Caki2 (cell line): ENCODE results near the gene ANKS1A. TPM values are rescaled to one million over a fixed set of nuclear protein-coding genes. Genes with fewer than 3 reads are reported as not detected.

Experiments used
- DNase-seq: peaks from one replicate; pipeline ENCODE4 v3.0.0-alpha.2; 2015; ENCODE audit warnings: low read depth
- in situ Hi-C: cut with HindIII; loops from 2 replicates; pipeline ENCODE4 v1.10.0; 2016; ENCODE audit warnings: low sequenced_read_pairs, low pct_unique_long_range_greater_than_20kb, mixed read lengths
- total RNA-seq: library from RNA; depleted of rRNA; stranded (reverse); fragments of >200 nt; shearing (Covaris generic); gene quantifications from 2 replicates; pipeline ENCODE4 v1.2.3, GENCODE V29; 2014; ENCODE audit warnings: low replicate concordance

The ANKS1A gene
- total RNA-seq, 1 experiment from 2014 or later, result 15.2 TPM

DNA sequence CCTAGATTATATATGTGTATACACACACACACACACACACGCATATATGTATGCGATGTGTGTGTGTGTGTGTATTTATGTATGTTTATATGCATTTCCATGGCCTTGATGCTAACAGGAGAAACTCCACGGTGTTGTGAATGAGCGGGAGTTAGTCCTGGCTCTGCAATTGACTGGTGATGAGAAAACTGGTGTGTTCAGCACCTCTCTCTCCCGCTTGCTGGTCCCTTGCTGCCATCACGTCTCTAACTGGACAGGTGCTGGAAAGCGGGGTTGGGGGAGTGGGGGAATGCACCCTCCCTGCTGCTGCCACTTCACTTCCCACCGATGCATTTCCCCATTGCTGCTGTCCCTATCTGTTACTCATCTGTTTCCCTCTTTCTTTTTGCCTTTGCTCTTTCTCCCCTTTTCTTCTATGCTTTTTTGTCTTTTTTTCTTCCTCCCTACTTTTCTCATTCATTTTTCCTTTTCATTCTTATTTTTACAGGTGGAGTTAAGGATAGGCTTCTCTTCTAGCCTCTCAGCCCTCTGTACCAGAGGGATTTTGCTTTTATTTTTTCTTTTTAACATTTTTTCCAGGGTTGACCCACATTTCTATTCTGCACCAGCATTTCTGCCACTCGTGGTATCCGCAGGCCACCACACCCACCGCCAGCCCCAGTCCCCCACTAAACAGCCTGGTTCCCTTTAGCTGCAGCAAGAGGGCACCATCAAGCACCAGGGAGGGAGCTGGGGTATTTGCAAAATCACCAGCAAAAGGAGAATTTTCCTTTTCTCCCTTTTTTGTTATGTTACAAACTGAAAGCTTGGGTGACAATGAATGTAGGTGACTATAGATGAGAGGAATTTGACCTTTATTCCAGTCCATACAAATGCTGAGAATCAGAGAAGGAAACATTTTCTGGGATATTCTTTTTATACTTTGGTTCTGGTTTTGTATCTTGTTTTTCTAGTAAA is 136.5 kb downstream of the ANKS1A start:
- DNase-seq, result no peak
- in situ Hi-C loops, result no loop called here

- in situ Hi-C loops, result no loop called here
- DNase-seq, result no peak
Observed at GRCh38 chr6:35026434-35027222, 137.6 kb downstream of the ANKS1A start.

- in situ Hi-C loops, result no loop called here
Observed at GRCh38 chr6:35027807-35028206, 138.8 kb downstream of the ANKS1A start.

DNA sequence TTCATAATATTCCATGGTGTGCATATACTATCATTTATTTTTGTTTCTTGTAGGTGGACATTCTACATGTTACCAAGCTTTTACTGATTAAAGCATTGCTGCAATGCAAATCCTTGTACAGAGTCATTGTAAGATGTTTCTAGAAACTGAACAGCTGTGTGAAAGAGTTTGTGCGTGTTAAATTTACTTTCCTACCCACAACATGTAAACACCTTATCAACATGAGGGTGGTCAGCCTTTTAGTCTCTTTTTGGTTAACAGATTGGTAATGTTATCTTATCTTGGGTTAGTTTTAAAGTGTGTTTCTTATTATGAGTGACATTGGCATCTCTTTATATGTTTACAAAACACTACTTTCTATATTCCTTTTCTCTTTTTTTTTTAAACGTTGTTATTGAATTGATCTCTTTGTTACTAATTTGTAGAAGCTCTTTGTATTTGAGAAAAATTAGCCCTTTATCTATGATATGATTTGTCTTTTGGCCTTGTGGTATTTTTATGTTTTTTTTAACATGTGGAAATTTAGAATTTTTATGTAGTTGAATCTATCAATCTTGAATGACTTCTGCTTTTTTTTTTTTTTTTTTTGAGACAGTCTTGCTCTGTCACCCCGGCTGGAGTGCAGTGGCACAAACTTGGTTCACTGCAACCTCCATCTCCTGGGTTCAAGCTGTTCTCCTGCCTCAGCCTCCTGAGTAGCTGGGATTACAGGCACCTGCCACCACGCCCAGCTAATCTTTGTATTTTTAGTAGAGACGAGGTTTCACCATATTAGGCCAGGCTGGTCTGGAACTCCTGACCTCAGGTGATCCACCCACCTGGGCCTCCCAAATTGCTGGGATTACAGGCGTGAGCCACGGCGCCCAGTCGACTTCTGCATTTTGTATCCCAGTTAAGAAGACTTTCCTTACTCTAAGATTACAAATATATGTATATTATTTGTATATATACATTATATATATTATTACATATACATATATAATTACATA is 140.0 kb downstream of the ANKS1A start:
- in situ Hi-C loops, result no loop called here
- DNase-seq, result no peak

More at GRCh38 chr6:35027807-35028206, 138.8 kb downstream of the ANKS1A start:
- no peak for DNase-seq

DNA sequence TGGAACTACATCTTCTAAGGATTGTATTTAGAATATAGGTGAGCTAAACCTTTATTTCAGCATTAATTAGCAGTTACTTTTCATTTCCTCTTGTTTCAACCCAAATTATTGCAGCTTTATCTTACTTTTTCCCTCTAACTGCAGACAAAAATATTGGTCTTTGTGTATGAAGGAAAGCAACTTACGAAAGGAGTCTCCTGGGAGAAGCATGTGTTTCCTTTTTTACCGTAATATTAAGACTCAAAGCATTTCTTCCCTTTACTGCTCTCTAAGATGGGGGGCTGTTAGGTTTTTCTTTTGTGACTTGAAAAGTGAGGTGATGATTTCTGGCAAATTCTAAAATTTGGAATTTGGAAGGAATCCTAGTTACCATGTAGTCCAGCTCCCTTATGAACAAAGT is 141.0 kb downstream of the ANKS1A start:
- no peak for DNase-seq
- in situ Hi-C loops, result no loop called here

- in situ Hi-C loops, result no loop called here
- no peak for DNase-seq
Observed at GRCh38 chr6:35031611-35032529, 142.8 kb downstream of the ANKS1A start.

- DNase-seq, result no peak
- in situ Hi-C loops, result no loop called here
Observed at GRCh38 chr6:35033683-35034082, 144.6 kb downstream of the ANKS1A start.

DNA sequence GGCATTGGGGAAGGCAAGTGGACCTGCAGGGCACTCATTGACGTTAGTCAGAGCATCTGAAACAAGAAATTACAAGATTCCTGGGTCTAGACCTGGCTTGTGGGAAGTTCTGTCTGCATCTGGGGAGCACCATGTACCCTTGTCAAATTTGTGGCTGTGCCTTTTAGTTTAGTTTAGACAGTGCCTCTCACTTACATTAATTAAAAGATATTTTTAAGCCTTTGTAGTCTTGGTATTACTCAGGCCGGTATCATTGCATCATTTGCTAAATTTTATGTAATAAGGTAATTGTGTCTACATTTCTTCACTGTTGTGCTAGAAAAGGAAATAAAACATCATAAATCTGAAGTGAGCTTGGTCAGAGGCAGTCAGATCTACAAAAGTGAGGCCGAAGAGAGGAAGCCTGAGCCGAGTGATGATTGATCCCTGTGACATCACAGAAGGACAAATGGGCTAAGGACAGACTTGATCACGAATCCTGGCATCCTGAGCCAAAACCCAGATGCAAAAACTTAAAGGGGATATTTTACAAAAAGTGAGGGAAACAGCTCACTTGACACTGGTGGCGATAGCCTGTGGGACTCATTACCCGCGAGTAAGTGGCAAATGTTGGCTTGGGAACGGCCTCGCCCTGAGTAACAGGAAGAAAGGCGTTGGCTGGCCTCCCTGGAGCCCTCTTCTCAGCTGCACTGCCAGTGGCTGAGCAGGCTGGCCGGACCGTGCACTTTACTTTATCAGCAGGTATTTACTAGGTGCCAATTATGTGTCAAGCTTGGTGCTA is 145.5 kb downstream of the ANKS1A start:
- DNase-seq, result no peak
- in situ Hi-C loops, result no loop called here

- in situ Hi-C loops, result no loop called here
- no peak for DNase-seq
Observed at GRCh38 chr6:35035481-35036030, 146.5 kb downstream of the ANKS1A start.

- in situ Hi-C loops, result no loop called here
- DNase-seq, result no peak
Observed at GRCh38 chr6:35036059-35036827, 147.2 kb downstream of the ANKS1A start.

GRCh38 chr6:35036828-35037663 is 148.0 kb downstream of the ANKS1A start:
- DNase-seq, result no peak
- in situ Hi-C loops, result no loop called here

DNA sequence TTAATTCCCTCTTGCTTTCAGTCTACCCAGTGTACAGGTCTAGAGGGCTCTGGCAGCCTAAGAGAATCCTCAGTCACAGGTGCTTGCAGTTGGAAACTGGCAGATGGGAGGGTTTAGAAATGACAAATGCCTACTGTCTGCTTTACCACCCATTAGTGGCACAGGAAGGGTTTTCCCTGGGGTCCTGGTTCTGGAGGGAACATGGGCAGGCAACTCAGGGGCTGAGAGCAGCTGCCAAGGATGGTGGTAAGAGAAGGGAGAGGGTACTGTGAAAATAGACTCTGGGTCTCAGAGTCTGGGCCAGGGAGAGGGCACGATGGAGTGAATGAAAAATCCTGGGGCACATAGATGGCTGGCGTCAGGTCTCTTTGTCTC is 148.6 kb downstream of the ANKS1A start:
- DNase-seq, result no peak
- in situ Hi-C loops, result no loop called here

DNA sequence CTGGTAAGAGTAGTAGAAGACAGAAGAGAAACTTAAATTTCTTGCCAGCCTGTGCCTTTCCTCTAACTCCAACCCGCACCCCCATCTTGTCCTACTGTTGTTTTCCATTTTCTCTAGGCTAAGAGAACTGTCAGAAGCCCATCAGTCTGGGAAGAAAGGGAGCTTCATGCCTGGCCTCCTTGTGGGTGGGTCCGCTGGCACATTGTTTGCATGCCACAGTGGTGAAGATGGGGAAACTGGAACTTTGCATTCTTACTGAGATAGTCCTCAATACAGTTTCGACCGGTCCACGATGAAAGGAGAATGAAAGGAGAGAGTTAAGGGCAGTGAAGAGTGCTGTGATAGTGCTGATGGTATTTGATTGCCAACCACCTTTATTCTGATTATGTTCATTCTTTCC is 149.0 kb downstream of the ANKS1A start:
- in situ Hi-C loops, result no loop called here
- no peak for DNase-seq

DNA sequence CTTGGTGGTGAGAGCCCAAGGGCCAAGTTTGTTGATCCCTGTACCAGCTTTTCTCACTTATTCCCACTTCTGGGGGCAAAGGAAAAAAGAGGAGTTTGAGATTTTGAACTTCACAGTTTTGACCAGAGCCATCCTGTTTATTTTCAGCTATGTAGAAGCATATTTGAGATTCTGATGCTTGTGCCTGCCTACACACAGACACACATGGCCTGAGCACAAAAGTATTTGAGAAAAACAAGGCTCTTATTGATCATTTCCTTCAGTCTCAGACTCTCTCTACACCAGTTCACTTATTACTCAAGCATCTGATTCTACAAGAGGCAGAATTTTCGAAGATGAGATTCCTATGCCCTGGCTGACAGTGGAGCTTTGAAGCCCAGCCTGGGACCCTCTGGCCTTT is 151.3 kb downstream of the ANKS1A start:
- in situ Hi-C loops, result no loop called here
- no peak for DNase-seq
